Measurements from ENCODE around the gene SSBP2.

GRCh38 chr5:81542242-81542641, 208.7 kb downstream of the SSBP2 start:
- TF ChIP-seq POLR2AphosphoS5 (IDR thresholded peaks at IDR 0.05; ENCODE audit: low read depth, low read length): no peak
- TF ChIP-seq, protein P1, sequence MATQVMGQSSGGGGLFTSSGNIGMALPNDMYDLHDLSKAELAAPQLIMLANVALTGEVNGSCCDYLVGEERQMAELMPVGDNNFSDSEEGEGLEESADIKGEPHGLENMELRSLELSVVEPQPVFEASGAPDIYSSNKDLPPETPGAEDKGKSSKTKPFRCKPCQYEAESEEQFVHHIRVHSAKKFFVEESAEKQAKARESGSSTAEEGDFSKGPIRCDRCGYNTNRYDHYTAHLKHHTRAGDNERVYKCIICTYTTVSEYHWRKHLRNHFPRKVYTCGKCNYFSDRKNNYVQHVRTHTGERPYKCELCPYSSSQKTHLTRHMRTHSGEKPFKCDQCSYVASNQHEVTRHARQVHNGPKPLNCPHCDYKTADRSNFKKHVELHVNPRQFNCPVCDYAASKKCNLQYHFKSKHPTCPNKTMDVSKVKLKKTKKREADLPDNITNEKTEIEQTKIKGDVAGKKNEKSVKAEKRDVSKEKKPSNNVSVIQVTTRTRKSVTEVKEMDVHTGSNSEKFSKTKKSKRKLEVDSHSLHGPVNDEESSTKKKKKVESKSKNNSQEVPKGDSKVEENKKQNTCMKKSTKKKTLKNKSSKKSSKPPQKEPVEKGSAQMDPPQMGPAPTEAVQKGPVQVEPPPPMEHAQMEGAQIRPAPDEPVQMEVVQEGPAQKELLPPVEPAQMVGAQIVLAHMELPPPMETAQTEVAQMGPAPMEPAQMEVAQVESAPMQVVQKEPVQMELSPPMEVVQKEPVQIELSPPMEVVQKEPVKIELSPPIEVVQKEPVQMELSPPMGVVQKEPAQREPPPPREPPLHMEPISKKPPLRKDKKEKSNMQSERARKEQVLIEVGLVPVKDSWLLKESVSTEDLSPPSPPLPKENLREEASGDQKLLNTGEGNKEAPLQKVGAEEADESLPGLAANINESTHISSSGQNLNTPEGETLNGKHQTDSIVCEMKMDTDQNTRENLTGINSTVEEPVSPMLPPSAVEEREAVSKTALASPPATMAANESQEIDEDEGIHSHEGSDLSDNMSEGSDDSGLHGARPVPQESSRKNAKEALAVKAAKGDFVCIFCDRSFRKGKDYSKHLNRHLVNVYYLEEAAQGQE (IDR thresholded peaks at IDR 0.05; ENCODE audit: insufficient read depth in 1 of 2, low read depth in 2 of 2, low read length in 2 of 2): no peak
- no peak for TF ChIP-seq TAF1 (IDR thresholded peaks at IDR 0.05; ENCODE audit: borderline replicate concordance, insufficient read depth, low read length)
- TF ChIP-seq SIN3A (IDR thresholded peaks at IDR 0.05; ENCODE audit: borderline replicate concordance, insufficient read depth, low read length): no peak
- no peak for TF ChIP-seq FOXP2 (optimal IDR thresholded peaks at IDR 0.05; ENCODE audit: borderline replicate concordance, extremely low read depth, extremely low read length, insufficient read depth)

All from PFSK-1 (cell line).